ENCODE results near the gene MEIKIN. TPM values are rescaled to one million over a fixed set of nuclear protein-coding genes. Genes with fewer than 3 reads are reported as not detected.

Gene MEIKIN
- total and polyA plus RNA-seq, 2 of the 13 experiments (the other 11 are each of a cell fraction or from before 2014, with no cell fraction given): not detected

DNA sequence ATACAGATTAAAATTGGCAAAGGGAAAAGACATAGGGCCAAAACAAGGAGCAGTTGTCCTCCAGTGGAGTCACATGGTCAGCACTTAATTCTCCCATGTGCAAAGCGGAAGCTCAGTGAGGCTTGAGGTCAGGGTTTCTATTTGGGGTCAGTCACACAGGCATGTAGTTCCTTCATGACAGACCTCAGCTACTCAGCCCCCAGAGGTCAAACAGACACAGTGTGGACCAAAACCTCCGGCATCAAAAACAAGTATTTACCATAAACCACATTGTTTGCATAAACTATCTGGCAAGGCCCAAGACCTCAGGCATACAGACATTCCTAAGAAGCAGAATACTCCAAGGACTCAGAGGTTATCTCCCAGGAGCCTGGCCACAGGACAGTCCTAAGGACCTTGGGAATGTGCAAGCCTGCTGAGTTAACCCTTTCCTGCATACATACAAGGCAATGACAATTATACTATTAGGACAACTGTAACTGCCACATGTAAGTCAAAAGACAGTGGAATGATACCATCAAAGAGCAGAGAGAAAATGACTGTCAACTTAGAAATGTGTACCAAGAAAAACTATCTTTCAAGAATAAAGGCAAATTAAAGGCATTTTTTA lies 120.0 kb downstream of the MEIKIN start (continued):
- TF ChIP-seq, protein P1, sequence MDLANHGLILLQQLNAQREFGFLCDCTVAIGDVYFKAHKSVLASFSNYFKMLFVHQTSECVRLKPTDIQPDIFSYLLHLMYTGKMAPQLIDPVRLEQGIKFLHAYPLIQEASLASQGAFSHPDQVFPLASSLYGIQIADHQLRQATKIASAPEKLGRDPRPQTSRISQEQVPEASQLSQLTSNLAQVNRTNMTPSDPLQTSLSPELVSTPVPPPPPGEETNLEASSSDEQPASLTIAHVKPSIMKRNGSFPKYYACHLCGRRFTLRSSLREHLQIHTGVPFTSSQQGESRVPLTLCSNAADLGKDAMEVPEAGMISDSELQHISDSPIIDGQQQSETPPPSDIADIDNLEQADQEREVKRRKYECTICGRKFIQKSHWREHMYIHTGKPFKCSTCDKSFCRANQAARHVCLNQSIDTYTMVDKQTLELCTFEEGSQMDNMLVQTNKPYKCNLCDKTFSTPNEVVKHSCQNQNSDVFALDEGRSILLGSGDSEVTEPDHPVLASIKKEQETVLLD (CRISPR knock-in tag; IDR thresholded peaks at IDR 0.05; ENCODE audit: low read depth): no peak
- TF ChIP-seq XRCC5 (optimal IDR thresholded peaks at IDR 0.05; ENCODE audit: low read length) (no peak), SMARCC2 (IDR thresholded peaks at IDR 0.05) (no peak), NFE2 (CRISPR knock-in tag; IDR thresholded peaks at IDR 0.05) (no peak), CHCHD3 (CRISPR knock-in tag; IDR thresholded peaks at IDR 0.05) (no peak), KDM1A (CRISPR knock-in tag; IDR thresholded peaks at IDR 0.05) (no peak), BCL6 (CRISPR knock-in tag; IDR thresholded peaks at IDR 0.05) (no peak), SETDB1 (CRISPR knock-in tag; IDR thresholded peaks at IDR 0.05; ENCODE audit: borderline replicate concordance) (no peak), GABPB1 (CRISPR knock-in tag; IDR thresholded peaks at IDR 0.05) (peak; percentile 22; the same call in 1 of the 2 replicates), NFKB2 (CRISPR knock-in tag; IDR thresholded peaks at IDR 0.05; ENCODE audit: borderline replicate concordance) (no peak)
- TF ChIP-seq, protein P2, sequence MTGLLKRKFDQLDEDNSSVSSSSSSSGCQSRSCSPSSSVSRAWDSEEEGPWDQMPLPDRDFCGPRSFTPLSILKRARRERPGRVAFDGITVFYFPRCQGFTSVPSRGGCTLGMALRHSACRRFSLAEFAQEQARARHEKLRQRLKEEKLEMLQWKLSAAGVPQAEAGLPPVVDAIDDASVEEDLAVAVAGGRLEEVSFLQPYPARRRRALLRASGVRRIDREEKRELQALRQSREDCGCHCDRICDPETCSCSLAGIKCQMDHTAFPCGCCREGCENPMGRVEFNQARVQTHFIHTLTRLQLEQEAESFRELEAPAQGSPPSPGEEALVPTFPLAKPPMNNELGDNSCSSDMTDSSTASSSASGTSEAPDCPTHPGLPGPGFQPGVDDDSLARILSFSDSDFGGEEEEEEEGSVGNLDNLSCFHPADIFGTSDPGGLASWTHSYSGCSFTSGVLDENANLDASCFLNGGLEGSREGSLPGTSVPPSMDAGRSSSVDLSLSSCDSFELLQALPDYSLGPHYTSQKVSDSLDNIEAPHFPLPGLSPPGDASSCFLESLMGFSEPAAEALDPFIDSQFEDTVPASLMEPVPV (CRISPR knock-in tag; IDR thresholded peaks at IDR 0.05): no peak
- TF ChIP-seq, protein P3, sequence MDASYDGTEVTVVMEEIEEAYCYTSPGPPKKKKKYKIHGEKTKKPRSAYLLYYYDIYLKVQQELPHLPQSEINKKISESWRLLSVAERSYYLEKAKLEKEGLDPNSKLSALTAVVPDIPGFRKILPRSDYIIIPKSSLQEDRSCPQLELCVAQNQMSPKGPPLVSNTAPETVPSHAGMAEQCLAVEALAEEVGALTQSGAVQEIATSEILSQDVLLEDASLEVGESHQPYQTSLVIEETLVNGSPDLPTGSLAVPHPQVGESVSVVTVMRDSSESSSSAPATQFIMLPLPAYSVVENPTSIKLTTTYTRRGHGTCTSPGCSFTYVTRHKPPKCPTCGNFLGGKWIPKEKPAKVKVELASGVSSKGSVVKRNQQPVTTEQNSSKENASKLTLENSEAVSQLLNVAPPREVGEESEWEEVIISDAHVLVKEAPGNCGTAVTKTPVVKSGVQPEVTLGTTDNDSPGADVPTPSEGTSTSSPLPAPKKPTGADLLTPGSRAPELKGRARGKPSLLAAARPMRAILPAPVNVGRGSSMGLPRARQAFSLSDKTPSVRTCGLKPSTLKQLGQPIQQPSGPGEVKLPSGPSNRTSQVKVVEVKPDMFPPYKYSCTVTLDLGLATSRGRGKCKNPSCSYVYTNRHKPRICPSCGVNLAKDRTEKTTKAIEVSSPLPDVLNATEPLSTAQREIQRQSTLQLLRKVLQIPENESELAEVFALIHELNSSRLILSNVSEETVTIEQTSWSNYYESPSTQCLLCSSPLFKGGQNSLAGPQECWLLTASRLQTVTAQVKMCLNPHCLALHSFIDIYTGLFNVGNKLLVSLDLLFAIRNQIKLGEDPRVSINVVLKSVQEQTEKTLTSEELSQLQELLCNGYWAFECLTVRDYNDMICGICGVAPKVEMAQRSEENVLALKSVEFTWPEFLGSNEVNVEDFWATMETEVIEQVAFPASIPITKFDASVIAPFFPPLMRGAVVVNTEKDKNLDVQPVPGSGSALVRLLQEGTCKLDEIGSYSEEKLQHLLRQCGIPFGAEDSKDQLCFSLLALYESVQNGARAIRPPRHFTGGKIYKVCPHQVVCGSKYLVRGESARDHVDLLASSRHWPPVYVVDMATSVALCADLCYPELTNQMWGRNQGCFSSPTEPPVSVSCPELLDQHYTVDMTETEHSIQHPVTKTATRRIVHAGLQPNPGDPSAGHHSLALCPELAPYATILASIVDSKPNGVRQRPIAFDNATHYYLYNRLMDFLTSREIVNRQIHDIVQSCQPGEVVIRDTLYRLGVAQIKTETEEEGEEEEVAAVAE (CRISPR knock-in tag; IDR thresholded peaks at IDR 0.05; ENCODE audit: borderline replicate concordance): no peak
- TF ChIP-seq, protein P4, sequence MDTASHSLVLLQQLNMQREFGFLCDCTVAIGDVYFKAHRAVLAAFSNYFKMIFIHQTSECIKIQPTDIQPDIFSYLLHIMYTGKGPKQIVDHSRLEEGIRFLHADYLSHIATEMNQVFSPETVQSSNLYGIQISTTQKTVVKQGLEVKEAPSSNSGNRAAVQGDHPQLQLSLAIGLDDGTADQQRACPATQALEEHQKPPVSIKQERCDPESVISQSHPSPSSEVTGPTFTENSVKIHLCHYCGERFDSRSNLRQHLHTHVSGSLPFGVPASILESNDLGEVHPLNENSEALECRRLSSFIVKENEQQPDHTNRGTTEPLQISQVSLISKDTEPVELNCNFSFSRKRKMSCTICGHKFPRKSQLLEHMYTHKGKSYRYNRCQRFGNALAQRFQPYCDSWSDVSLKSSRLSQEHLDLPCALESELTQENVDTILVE (CRISPR knock-in tag; IDR thresholded peaks at IDR 0.05): no peak
- TF ChIP-seq, protein P5, sequence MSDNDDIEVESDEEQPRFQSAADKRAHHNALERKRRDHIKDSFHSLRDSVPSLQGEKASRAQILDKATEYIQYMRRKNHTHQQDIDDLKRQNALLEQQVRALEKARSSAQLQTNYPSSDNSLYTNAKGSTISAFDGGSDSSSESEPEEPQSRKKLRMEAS (IDR thresholded peaks at IDR 0.05): peak; percentile 64
- TF ChIP-seq, protein P6, sequence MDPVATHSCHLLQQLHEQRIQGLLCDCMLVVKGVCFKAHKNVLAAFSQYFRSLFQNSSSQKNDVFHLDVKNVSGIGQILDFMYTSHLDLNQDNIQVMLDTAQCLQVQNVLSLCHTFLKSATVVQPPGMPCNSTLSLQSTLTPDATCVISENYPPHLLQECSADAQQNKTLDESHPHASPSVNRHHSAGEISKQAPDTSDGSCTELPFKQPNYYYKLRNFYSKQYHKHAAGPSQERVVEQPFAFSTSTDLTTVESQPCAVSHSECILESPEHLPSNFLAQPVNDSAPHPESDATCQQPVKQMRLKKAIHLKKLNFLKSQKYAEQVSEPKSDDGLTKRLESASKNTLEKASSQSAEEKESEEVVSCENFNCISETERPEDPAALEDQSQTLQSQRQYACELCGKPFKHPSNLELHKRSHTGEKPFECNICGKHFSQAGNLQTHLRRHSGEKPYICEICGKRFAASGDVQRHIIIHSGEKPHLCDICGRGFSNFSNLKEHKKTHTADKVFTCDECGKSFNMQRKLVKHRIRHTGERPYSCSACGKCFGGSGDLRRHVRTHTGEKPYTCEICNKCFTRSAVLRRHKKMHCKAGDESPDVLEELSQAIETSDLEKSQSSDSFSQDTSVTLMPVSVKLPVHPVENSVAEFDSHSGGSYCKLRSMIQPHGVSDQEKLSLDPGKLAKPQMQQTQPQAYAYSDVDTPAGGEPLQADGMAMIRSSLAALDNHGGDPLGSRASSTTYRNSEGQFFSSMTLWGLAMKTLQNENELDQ (CRISPR knock-in tag; IDR thresholded peaks at IDR 0.05; ENCODE audit: borderline replicate concordance): no peak
- TF ChIP-seq, protein P7, sequence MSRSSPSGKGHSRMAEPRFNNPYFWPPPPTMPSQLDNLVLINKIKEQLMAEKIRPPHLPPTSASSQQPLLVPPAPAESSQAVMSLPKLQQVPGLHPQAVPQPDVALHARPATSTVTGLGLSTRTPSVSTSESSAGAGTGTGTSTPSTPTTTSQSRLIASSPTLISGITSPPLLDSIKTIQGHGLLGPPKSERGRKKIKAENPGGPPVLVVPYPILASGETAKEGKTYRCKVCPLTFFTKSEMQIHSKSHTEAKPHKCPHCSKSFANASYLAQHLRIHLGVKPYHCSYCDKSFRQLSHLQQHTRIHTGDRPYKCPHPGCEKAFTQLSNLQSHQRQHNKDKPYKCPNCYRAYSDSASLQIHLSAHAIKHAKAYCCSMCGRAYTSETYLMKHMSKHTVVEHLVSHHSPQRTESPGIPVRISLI (CRISPR knock-in tag; IDR thresholded peaks at IDR 0.05; ENCODE audit: borderline replicate concordance): no peak
